Measurements from ENCODE around the gene DOCK9. TPM values are rescaled to one million over a fixed set of nuclear protein-coding genes. Genes with fewer than 3 reads are reported as not detected.

Gene DOCK9
- polyA plus RNA-seq, 3 donors, result 63.2 to 64.1 (median 64.0) TPM

DNA sequence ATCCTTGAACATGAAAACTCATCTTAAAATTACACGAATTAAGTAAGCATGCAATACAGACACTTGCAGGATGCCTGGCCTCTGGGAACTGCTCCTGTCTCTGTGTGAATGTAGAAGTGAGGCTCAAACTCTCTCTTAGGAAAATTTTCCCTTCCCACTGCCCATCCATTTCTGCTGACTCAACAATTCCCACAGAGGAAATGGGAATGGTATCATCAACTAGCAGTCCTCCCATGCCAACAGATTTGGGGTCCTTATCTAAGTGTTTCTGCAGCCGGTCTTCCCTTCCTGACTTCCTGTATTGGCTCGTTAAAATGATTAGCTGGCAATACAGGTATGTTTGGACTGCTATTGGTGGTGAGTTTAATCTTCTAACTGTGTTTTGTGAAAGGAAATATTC, 85.8 kb downstream of the DOCK9 start:
- DNase-seq (ENCODE audit: low read depth in 3 of 3, low spot score in 2 of 3), result no peak

DNA sequence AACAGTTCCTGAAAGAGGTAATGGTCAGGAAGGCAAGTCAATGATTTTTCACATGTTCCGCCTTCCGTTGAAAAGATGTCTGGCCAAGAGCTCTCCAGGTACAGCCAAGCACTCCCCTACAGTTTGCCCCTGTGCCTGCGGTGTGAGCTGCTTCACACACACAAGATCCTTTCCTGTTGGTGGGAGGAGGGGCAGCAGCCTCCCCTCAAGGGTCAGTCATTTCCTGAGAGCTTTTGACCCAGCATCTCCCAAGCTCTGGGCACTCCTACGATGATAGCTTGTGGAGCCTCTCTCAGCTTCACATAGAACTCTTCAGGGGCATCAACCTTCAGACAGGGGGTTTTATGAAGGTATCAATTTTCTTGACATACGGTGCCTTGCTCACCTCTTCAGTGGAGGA, 86.9 kb downstream of the DOCK9 start:
- no peak for DNase-seq (ENCODE audit: low read depth in 3 of 3, low spot score in 2 of 3)

DNA sequence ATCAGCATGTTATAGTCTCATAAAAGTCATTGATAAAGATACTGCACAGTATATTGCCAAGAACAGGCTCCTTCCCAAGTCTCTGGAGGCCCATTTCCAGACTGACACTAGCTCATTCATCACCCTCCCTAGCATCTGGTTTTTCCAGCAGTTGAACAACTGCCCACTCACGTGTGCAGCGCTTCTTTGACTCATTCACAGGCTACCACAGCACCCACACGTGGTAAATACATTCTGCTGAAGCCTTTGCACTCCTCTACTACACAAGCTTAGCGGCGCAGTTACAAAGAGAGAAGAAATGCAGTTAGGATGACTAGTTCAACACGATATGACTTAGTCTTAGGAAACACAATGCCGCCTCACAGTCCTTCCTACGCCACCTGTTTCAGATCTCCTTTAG, 87.7 kb downstream of the DOCK9 start:
- DNase-seq (ENCODE audit: low read depth in 3 of 3, low spot score in 2 of 3), result no peak

DNA sequence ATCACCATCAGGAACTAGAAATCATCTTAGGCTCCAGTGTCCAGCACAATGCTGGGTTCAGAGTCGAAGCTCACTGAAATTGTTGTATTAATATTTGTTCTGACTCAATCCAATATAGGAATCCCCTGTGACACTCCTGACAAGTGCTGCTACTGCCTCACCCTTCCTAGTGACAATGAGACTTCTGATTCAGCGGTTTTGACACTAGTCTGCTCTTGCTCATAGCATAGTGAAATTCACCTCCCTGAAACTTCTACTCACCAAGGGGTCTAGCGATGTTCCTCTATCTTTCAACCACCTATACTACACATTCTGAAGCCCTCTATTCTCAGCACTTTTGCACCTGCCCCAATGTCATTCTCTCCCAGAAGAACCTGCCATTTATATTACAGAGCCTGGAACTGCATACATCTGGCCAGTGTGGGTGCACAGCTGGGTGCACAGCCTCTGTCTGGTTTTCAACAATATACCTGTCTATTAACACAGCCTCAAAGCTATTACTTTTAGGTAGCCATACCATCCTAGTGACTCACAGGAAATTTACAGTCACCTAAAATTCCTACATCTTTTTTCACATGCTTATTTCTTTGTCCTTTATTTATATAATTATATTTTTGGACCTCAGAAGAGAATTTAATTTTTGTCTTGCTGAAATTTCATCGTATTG, 88.3 kb downstream of the DOCK9 start:
- no peak for DNase-seq (ENCODE audit: low read depth in 3 of 3, low spot score in 2 of 3)

DNA sequence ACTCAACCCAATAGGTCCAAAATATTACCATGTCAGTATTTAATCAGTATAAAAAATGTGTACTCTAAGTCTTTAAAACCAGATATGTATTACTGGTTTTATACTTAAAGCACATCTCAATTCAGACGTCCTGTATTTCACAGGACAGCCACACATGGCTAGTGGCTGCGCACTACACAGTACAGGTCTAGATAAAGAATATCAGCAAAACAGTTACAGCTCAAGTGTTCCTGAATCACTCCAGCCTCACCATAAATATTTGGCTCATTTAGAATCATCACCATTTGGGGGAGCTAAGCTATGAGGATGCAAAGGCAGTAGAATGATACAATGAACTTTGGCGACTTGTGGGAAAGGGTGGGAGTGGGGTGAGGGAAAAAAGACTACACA, 89.0 kb downstream of the DOCK9 start:
- no peak for DNase-seq (ENCODE audit: low read depth in 3 of 3, low spot score in 2 of 3)

DNA sequence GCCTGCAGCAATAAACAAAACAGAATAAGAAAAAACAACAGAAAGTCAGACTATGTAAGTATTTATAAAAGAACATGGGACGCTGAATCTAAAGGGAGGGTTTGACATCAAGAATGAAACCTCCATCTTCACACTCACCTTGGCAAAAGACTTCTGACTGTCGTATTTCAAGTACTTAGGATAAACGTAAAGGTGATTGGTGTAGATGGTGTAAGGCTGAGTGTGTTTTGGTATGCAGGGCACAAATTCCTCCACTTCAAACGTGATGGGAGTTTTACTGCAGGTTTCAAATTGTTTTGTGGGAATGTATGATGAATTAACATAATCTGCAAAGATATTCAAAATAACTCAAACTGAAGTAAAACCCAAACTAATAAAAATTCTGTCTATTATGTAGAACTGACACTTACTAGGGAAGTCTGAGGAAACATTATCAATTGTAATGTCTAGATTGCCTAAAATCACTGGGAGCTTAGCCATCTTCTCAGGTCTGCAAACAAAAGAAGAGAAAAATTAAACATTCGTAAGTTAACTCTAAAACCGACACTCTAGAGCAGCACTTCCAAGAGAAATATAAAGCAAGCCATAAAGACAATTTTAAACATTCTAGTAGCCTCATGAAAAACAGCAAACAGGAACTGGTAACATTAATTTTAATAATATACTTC, 89.5 kb downstream of the DOCK9 start:
- no peak for DNase-seq (ENCODE audit: low read depth in 3 of 3, low spot score in 2 of 3)

DNA sequence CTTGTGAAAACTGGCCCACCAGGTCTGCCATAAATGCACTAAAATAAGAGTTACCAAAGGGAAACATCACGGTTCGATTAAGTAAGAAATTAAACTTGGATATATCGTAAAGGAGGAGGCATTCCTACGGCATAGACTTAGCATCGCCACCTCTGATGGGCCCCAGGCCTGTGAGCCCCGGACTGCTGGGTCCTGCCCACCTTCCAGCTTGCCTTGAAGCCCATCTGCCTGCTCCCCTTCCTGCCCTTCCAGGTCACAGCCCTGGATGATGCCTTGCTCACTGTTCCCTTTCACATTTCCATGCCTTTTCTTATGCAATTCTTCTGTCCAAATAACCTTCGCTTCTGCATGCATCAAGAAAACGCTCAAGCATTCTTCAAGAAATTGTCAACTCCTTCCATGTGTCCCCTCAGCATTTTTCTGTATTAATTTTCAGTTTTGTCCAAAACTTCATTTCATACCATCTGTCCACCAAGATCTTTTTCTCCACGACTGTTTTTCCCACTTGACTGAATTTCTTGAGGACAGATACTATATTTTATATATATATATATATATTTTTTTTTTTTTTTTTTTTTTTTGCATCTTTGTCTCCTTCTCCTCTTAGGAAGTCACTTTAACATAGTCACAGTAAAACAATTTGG, 91.2 kb downstream of the DOCK9 start:
- no peak for DNase-seq (ENCODE audit: low read depth in 3 of 3, low spot score in 2 of 3)

DNA sequence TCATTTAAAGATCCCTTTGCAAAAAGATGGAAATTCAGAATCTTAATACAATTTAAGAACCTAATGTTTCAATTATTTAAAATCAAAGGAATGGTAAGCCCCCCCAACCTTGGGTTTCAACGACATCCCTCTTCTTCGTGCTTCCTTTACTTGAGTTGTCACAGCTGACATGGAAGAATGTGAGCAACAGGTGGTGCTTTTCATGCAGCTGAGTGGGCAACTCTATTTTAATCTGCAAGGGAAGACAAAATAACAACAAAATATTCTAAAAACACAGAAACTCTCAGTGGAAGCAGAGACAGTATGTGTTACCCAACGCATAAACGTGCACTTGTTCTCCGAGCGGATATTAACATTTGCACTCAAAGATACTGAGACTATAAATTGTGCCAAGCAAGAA, 92.3 kb downstream of the DOCK9 start:
- DNase-seq (ENCODE audit: low read depth in 3 of 3, low spot score in 2 of 3), result no peak

DNA sequence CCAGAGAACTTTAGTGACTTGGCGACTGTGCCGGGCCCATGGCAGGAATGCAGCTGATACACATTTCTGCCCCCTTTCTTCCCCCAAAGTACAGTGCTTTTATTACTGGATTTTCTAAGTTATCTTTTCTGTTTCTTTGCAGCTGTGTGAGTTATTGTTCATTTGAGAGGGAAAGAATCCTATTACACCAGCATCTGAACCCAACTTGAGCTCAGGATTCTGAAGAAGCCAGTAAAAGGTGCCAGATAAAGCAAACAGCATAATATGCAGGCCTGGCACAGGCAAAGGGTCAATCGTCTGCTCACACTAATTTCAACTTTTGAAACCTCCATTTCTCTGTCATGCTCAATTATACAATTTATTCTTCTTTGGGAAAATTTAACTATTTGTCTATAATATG, 93.9 kb downstream of the DOCK9 start:
- DNase-seq (ENCODE audit: low read depth in 3 of 3, low spot score in 2 of 3), result no peak

DNA sequence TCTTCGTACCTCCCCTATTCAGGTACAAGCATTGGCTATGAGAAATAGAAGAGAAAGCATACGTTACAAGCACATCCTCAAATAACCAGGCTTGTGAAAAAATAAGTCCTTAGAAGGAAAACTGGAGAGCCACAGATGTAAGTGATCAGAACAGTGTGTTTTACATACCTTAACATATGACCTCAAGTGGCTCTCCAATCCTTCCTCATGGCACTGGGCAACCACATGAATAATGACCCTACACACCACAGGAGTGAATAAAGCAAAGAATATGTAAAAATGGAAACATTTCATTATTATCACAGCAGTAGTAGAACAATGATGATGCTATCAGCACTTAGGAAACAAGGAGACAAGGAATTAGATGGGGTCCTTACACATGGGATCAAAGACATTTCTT, 96.5 kb downstream of the DOCK9 start:
- no peak for DNase-seq (ENCODE audit: low read depth in 3 of 3, low spot score in 2 of 3)

DNA sequence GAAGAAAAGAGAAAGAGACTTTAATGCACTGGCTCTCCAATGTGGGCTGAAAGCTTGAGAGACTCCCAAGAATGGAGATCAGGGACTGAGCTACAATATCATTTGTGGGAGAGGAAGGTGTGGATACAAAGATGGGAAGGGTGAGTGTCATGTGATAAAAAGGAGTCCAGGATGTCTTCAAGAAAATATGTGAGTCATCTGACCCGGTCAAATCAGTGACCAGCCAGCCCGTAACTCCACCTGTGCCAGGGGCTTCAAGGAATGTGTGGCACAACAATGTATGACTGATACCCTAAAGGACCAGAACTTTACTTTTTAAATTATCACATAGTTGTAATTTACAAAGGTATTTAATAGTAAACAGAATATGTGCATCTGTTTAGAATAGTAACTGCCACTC, 97.2 kb downstream of the DOCK9 start:
- DNase-seq (ENCODE audit: low read depth in 3 of 3, low spot score in 2 of 3), result no peak

DNA sequence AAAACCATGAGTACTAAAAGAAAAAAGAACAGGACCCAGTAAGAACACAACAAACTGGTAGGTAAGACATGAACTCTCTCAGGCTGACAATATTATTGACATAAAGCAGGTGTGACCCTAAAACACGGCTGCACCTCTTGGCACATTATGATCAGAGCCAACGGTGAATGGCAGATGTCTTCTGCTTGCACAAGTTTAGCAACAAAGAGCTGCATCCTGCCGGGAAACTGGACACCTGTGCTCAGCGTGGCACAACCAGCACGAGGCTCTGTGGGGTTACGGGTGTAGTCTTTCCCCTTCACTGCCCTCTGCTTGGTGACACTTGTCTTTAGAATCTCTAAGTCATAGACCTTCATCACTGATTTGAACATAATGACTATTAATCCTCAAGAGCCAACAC, 97.9 kb downstream of the DOCK9 start:
- DNase-seq (ENCODE audit: low read depth in 3 of 3, low spot score in 2 of 3), result no peak

DNA sequence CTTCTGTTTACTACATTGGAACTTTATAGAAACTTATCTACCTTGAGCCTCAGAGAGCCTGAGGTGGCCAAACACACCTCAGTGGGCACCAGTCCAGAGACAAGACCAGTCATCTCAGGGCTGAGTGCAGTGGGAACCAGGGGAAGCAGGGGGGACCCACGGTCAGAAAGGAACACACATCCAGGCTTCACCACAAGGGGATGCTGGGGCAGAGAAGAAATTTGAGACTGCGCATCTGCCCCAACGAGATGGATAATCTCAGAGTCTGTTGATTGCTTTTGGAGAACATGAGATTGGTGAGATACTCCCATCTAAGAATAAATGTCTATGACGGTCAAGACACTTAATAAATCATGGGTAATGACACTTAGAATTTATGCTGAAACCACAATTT, 98.7 kb downstream of the DOCK9 start:
- no peak for DNase-seq (ENCODE audit: low read depth in 3 of 3, low spot score in 2 of 3)

DNA sequence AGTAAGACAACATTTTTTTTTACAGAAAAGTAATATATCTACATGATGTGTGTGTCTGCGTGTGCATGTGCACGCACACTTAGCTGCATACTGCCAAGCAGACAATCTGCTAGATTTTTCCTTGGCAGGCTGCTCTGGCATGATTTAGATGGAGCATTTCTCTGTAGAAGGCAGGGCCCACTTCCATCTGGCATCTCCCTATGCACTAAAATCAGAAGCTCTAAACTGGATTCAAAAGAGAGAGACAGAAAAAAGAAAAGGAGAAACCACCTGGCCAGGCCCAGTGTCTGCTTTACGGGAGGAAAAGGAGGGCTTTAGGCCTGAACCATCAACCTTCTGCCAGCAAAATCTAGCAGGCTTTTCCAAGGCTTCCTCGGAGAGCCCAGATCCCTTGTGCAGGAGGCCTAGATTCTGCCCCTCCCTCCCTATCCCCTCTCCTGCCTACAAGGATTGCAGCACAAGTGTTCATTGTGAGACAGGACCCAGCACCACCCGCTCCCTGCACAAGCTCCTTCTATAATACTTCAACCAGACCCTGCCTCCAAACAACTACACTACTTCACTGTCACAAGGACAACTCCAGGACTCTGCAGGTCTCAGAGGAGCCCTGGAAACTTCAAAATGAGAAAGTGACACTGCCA, 99.3 kb downstream of the DOCK9 start:
- no peak for DNase-seq (ENCODE audit: low read depth in 3 of 3, low spot score in 2 of 3)

DNA sequence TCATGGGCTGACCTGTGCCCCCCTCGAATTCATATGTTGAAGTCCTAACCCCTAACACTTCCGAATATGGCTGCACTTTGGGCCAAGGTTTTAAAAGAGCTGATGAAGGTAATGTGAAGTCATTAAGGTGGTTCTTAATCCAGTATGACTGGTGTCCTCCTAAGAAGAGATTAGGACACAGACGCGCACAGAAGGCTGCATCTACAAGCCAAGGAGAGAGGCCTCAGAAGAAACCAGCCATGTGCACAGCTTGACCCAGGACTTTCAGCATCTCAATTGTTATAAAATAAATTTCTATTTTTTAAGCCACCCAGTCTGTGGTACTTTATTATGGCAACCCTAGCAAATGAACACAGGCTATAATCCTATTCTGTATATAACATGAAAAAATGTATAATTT, 99.9 kb downstream of the DOCK9 start:
- no peak for DNase-seq (ENCODE audit: low read depth in 3 of 3, low spot score in 2 of 3)

DNA sequence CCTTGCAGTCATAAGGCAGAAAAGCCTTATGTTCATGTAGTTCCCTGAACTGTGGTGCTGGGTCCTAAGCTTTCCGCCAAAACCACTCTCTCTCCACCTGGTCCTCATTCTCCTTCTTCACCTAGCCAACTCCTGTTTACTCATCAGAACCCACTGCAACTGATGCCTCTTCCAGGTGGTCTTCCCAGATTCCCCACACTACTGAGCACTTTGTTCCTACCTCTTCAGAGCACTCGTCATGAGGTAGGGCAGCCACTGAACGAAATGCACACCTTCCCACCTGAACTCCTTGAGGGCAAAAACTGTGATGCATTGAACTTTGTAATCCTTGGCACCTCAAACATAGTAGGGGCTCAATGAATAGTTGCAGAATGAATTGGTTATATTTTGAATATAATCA, 100.4 kb downstream of the DOCK9 start:
- no peak for DNase-seq (ENCODE audit: low read depth in 3 of 3, low spot score in 2 of 3)

DNA sequence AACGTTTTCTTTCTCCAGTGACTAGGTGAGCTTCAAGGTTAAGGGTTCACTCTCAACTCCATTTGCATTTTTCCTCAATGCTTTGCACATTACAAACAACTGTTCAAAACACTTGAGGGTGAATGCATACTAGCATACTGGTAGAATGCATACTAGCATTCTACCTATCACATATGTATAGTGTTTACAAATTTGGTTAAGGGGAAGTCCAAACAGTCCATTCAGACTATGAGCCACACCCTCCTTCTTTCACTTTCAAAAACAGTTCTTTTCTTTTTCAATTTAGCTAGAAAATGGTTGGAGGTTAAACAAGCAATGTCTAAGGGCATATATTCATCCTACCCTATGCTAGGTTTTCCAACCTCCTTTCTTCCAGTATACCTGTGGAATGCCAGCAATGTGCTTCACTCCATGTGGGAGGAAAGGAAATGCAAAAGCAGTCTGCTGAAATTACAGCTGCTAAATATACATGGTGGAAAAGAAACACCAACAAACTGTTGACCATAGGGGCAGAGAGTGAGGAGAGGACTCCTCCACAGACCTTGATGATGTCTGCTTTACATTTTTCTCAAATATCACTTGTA, 102.6 kb downstream of the DOCK9 start:
- no peak for DNase-seq (ENCODE audit: low read depth in 3 of 3, low spot score in 2 of 3)

DNA sequence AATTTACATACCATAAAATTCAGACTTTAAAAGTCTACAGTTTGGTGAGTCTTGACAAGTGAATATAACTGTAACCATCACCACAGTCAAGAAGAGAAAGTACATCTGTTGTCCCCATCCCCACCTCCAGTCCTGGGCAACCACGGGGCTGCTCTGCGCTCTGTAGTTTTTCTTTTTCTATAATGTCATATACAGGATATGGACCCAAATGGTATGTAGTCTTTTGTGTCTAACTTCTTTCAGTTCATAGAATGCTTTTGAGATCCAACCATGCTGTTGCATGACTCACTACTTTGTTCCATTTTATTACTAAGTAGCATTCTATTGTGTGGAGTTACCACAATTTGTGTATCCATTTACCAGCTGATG, 103.9 kb downstream of the DOCK9 start:
- no peak for DNase-seq (ENCODE audit: low read depth in 3 of 3, low spot score in 2 of 3)

DNA sequence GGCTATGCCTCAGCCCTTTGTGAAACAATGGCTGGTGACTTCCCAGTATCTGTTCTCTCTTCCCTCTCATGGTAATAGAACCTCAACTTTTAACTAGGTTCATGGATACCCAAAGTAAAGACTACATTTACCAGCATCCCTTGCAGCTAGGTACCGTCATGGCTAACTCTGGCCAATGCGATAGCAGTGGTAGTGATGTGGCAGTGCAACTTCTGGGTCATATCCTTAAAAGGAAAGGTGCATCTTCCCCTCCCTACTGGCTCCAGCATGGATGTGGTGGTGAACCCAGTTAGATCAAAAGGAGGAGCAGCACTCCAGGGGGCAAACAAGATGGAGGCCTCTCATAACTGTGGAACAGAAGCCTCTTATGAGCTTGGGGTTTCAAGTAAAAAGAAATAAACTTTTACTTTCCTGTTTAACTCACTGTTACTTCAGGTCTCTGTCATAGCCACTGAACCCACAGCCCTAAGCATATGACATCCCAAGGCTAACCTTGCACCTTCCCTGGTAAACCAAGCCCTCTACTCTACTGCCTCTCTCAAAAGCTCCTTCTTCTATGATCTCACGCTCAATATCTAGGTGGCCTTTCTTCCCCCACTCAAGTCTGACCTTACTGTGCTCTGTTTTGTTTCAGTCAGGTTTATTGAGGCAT, 104.4 kb downstream of the DOCK9 start:
- no peak for DNase-seq (ENCODE audit: low read depth in 3 of 3, low spot score in 2 of 3)

DNA sequence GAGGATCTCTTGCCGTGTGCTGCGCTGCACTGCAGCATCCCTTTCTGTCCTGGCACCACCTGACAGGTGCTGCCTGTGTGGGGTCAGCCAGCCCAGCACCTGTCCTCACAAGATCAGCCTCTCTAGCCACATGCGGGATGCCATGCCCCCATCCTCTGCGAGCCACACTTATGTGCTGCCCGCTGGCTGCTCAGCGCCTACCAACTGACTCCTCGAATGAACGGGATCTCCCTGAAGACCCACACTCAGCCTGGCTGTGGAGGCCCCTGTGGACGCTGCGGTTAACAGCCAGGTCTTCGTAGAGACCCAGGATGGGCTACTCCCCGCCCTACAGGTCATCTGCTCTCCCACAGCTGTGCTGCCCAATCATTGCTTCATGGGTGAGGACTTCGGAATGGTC, 106.1 kb downstream of the DOCK9 start:
- no peak for DNase-seq (ENCODE audit: low read depth in 3 of 3, low spot score in 2 of 3)
